ENCODE data around the gene RBMXL3.

The RBMXL3 gene

DNA sequence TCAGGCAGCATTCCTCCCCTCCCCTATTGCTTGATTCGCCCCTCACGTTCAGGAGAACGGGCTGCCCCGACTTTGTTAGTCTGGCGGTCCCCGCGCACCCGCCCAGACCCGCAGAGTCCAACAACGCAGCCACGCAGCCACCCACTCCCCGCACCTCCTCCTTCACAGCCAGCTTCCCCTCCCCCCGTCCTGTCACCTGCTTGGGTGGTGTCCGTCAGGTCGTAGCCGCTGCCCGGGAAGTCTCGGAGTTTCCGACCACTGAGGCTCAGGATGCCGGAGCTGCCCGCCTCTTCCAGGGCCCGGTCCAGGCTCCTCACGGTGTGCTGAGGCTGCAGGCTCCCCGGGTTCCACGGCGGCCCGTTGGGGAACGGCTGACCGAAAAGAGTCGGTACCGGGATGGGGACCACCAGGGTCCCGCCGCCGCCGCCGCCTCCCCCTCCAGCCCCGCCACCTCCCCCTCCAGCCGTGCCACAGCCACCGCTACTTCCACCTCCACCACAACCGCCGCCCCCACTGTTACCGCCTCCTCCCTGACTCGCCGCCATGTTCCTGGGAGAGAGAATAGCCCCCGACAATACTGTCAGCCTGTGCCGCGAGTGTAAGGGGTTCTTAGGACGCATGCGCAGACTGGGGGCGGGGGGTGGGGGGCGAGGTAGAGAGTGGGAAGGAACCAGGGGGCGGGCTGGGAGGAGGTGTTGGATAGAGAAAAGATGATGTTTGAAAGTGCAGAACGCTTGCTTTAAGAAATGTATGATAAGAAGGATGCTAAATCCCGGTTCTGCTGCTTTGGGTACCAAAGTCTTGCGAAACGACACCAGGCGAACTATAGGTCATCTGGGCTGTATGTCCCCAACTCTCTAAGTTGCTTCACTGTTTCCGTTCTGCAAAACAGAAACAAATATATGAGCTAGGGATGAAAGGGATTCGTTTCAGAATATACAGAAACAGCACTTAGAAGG, 44.6 kb downstream of the RBMXL3 start, which contains the start of gene LRCH2:
Gene LRCH2 (minus strand): TSS at position 600 of the 959 bp plus-strand sequence. CDS start 55 bp downstream, at position 545.
- DNase-seq = no peak

DNA sequence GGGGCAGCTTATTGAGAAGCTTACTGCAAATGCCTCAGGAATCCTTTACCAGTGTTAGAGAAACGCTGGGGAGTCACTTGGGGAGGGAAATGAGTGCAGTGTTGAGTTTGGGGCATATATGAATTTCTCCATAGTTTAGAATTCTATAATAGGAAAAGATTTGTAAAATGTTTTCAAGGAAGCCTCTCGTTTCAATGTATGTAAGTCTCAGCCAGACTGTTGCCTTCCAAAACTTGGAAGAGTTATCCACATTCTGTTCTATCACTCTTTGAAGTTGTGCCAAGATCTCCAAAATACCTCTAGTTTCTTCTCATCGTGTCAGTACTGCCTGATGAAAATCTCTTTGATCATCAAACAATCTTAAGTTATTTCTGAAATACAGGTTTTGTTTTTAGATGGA, 45.3 kb downstream of the RBMXL3 start:
- DNase-seq = no peak

DNA sequence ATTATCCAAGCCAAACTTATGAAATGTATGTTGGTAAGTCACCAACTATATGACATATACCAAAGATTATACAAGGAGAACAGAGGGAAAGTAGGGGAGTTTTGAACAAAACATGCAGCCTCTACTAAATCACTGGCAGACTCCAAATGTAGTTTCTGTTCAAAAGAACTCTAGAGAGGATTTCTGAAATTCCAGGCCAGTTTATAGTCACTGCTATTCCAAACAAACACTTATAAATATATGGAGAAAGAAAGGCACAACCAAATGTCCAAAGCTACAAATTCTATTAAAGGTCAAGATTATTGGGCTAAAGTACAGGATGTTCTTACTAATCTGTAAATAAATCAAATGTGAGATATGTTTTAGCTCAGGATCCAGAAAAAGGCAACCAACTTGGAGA, 47.4 kb downstream of the RBMXL3 start:
- DNase-seq = no peak

DNA sequence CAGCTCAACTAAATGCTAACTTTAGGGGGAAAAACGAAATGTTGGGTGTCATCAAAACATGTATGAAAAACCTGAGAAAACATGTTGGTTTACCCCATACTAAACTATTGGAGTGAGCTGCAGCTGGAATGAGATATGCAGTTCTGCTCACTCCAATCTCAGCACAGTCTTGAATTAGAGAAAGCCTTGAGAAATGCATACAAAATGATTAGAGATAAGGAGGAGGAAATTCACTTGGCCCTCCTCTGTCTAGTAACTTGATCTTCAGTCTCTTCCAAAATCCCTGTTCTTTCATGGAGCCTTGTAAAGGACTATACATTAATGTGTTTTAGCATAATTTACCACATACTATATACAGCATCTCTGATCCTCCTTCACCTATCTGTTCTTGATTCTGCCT, 47.8 kb downstream of the RBMXL3 start:
- DNase-seq = no peak
